Right atrium auricular region (tissue), 2 donors: ENCODE results near the gene CENPC. TPM values are rescaled to one million over a fixed set of nuclear protein-coding genes. Genes with fewer than 3 reads are reported as not detected.
"Not testable (repeated sequence)": the region's sequence is repeated elsewhere in the genome, so short reads cannot be mapped to it uniquely, and the experiment has no call there.

ENCODE experiments used
- DNase-seq: peaks from one replicate; pipeline ENCODE4 v3.0.0-alpha.2; 2019; ENCODE audit warnings: low spot score
- H3K27ac ChIP-seq, 2 donors: fragments of 200-600 bp; sonication (generic); 1 replicate in 1 of 2; 2 replicates in 1 of 2; pipeline ENCODE4 v1.5.1; 2016 to 2019
- H3K27me3 ChIP-seq, 2 donors: fragments of 200-600 bp; sonication (generic); one replicate each; pipeline versions ENCODE4 v1.5.1 to v1.6.0; 2017 to 2019
- H3K36me3 ChIP-seq: fragments of 200-600 bp; sonication (generic); one replicate; pipeline ENCODE4 v1.5.1; 2016
- H3K4me1 ChIP-seq, 2 donors: fragments of 200-600 bp; sonication (generic); one replicate each; pipeline versions ENCODE4 v1.5.1 to v1.6.0; 2017 to 2019
- H3K4me3 ChIP-seq, 2 donors: fragments of 200-600 bp; sonication (generic); 1 replicate in 1 of 2; 2 replicates in 1 of 2; pipeline ENCODE4 v1.5.1; 2017 to 2019; ENCODE audit warnings: mild to moderate bottlenecking in 1 of 2, moderate library complexity in 1 of 2
- H3K9me3 ChIP-seq, 2 donors: fragments of 200-600 bp; sonication (generic); one replicate each; pipeline ENCODE4 v1.5.1; 2019
- total RNA-seq, 2 donors: library from RNA; depleted of rRNA; stranded (reverse); fragments of >200 nt; gene quantifications; one replicate each; pipeline ENCODE4 v1.1.0, GENCODE V29; 2016
- TF ChIP-seq, protein P1 (sequence below), 2 donors: fragments of 200-600 bp; sonication (generic); IDR thresholded peaks; one replicate each; pipeline ENCODE4 v1.5.1; 2019; ENCODE audit warnings: antibody characterized with exemption in 2 of 2

CENPC gene
- total RNA-seq, 2 donors from 2014 or later = 6.6 to 7.9 TPM

DNA sequence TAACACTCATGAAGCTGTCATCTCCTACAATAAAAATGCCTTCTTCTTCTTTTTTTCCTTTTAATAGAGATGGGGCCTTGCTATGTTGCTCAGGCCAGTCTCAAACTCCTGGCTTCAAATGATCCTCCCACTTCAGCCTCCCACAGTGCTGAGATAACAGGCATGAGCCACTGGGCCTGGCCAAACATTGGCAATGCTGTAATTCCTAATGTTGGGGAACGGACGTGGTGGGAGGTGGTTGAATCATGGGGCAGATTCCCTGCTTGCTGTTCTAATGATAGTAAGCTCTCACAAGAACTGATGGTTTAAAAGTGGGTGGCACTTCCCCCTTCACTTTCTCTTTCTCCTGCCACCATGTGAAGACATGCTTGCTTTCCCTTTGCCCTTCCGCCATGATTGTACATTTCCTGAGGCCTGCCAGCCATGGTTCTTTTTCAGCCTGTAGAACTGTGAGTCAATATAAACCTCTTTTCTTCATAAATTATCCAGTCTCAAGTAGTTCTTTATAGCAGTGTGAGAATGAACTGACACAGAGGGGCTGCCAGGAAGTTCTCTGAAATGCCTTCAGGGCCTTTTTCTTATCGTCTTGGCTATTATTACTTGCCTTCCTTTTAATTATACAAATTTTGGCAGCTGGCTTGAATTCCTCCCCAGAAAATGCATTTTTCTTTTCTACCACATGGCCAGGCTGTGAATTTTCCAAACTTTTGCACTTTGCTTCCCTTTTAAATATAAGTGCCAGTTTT lies 93.0 kb downstream of the CENPC start:
- DNase-seq = no peak
- peaks cover 0 to 6% of the 10 kb centered on the region in 2 donors for H3K9me3 ChIP-seq
- no peaks in the 10 kb centered on the region for H3K4me1 ChIP-seq
- H3K27me3 ChIP-seq = no peaks in the 10 kb centered on the region
- H3K27ac ChIP-seq = no peak overlapping the region
- no peak overlapping the region for H3K4me3 ChIP-seq
- TF ChIP-seq, protein P1, sequence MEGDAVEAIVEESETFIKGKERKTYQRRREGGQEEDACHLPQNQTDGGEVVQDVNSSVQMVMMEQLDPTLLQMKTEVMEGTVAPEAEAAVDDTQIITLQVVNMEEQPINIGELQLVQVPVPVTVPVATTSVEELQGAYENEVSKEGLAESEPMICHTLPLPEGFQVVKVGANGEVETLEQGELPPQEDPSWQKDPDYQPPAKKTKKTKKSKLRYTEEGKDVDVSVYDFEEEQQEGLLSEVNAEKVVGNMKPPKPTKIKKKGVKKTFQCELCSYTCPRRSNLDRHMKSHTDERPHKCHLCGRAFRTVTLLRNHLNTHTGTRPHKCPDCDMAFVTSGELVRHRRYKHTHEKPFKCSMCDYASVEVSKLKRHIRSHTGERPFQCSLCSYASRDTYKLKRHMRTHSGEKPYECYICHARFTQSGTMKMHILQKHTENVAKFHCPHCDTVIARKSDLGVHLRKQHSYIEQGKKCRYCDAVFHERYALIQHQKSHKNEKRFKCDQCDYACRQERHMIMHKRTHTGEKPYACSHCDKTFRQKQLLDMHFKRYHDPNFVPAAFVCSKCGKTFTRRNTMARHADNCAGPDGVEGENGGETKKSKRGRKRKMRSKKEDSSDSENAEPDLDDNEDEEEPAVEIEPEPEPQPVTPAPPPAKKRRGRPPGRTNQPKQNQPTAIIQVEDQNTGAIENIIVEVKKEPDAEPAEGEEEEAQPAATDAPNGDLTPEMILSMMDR (IDR thresholded peaks at IDR 0.05) = no peak
- H3K36me3 ChIP-seq = no peaks in the 10 kb centered on the region

DNA sequence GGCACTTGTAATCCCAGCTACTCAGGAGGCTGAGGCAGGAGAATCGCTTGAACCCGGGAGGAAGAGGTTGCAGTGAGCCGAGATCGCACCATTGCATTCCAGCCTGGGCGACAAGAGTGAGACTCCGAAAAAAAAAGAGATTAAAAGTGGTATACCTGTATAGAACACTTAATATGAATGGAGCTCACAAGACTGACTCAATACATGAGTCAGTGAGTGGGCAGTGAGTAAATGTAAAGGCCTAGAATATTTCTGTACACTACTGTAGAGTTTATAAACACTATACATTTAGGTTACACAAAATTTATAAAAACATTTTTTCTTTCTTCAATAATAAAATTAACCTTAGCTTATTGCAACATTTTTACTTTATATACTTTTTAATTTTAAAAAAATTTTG lies 93.8 kb downstream of the CENPC start:
- H3K9me3 ChIP-seq = peaks cover 0 to 6% of the 10 kb centered on the region in 2 donors
- H3K36me3 ChIP-seq = no peaks in the 10 kb centered on the region
- TF ChIP-seq, protein P1 (IDR thresholded peaks at IDR 0.05) = no peak
- H3K27me3 ChIP-seq = no peaks in the 10 kb centered on the region
- H3K4me1 ChIP-seq = no peaks in the 10 kb centered on the region
- no peak overlapping the region for H3K4me3 ChIP-seq
- no peak for DNase-seq
- H3K27ac ChIP-seq = no peak overlapping the region

DNA sequence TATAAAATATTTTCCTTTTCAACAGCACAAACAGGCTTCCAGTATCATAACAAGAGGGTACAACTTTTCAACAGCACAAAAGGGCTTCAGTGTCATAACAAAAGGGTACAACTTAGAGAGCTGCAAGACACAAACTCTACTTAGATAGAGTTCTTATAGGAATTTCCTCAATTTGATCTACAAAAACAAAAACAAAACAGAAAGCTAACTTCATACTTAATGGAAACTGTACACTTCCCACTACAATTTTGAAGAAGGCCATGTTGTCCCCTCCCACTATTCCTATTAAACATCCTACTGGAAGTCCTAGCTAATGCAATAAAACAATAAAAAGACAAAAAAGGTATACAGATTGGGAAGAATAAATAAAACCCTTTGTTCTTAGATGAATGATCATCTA lies 96.7 kb downstream of the CENPC start:
- TF ChIP-seq, protein P1 (IDR thresholded peaks at IDR 0.05) = no peak
- Histone ChIP-seq H3K27me3 (no peaks in the 10 kb centered on the region), H3K27ac (no peak overlapping the region), H3K4me1 (no peaks in the 10 kb centered on the region), H3K9me3 (peaks cover 0 to 6% of the 10 kb centered on the region in 2 donors), H3K4me3 (no peak overlapping the region), H3K36me3 (no peaks in the 10 kb centered on the region)
- no peak for DNase-seq

DNA sequence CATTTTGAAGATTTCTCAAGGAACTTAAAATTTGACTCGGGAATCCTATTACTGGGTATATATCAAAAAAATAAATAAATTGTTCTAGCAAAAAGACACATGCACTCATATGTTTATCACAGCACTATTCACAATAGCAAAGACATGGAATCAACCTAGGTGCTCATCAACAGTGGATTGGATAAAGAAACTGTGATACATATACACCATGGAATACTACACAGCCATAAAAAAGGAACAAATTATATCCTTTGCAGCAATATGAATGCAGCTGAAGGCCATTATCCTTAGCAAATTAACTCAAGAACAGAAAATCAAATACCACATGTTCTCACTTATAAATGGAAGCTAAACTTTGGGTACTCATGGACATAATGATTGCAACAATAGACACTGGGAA lies 97.4 kb downstream of the CENPC start:
- no peaks in the 10 kb centered on the region for H3K36me3 ChIP-seq
- no peak overlapping the region for H3K4me3 ChIP-seq
- no peak overlapping the region for H3K27ac ChIP-seq
- TF ChIP-seq, protein P1 (IDR thresholded peaks at IDR 0.05) = no peak
- H3K4me1 ChIP-seq = no peaks in the 10 kb centered on the region
- DNase-seq = no peak
- peaks cover 0 to 6% of the 10 kb centered on the region in 2 donors for H3K9me3 ChIP-seq
- H3K27me3 ChIP-seq = no peaks in the 10 kb centered on the region

DNA sequence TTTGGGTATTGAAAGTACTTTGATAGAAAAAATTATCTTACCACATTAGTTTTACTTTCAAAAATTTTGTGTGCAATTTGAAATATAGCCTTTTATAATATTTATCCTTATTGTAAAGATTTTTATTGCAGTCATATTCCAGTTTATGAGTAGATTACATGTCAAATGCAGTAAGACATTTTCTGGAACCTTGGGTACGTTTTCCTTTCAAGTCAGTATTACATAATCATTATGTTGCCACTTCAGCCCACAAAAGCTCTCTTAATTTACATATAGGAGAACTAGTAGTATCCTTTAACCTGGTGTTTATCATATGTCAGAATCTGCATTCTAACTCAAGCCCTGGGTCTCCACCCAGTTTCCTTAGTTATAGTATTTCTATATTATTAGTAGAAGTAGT lies 98.5 kb downstream of the CENPC start:
- TF ChIP-seq, protein P1 (IDR thresholded peaks at IDR 0.05) = no peak
- no peaks in the 10 kb centered on the region for H3K36me3 ChIP-seq
- H3K27me3 ChIP-seq = no peaks in the 10 kb centered on the region
- H3K9me3 ChIP-seq = peaks cover 0 to 6% of the 10 kb centered on the region in 2 donors
- H3K4me3 ChIP-seq = no peak overlapping the region
- H3K27ac ChIP-seq = no peak overlapping the region
- H3K4me1 ChIP-seq = no peaks in the 10 kb centered on the region
- no peak for DNase-seq

DNA sequence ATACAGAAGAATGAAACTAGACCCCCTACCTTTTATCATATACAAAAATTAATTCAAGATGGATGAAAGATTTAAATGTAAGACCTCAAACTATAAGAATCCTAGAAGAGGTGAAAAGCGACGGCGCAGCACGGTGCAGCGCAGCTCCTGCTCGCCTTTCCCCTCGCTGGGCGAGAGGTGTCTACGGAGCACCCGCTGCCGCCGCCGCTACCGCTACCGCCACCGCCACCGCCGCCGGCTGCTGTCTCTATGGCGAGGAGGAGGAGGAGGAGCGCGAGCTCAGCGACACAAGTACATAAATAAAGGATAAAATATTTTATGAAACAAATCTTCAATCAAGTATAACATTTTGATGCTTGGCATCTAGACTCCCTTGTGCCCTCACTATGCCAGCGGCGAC lies 99.4 kb downstream of the CENPC start:
- not testable (repeated sequence) for H3K9me3 ChIP-seq, DNase-seq, H3K4me1 ChIP-seq, H3K27me3 ChIP-seq, H3K36me3 ChIP-seq, H3K27ac ChIP-seq, H3K4me3 ChIP-seq
